H1 (cell line): Measurements from ENCODE around the gene KLF2. TPM values are rescaled to one million over a fixed set of nuclear protein-coding genes. Genes with fewer than 3 reads are reported as not detected.

Experiments
- CTCF ChIA-PET: fragments of 300-600 bp; sonication (Branson Sonifier 250); formaldehyde crosslinking; loops from one replicate; lab custom pipeline; 2021; ENCODE audit not compliant: partially characterized antibody; lab: Charles Lee
- POLR2A ChIA-PET: fragments of 300-600 bp; sonication (Branson Sonifier 250); formaldehyde crosslinking; loops from one replicate; lab custom pipeline; 2021; ENCODE audit warnings: inconsistent platforms; ENCODE audit not compliant: partially characterized antibody; lab: Charles Lee
- DNase-seq, 2 experiments: peaks; one replicate each; pipeline versions ENCODE4 v3.0.0 to v3.0.0-alpha.2; 2010 to 2022; ENCODE audit warnings: low spot score in 2 of 2, low read depth in 1 of 2, mixed read lengths in 1 of 2
- FAIRE-seq: peaks from 2 replicates; lab custom pipeline; 2011; peaks lifted over from hg19 to GRCh38; lab: Jason Lieb, UNC
- H2AFZ ChIP-seq: 2 replicates; pipeline ENCODE4 v1.8.1; 2012; ENCODE audit warnings: low read length, inconsistent platforms
- H2AK5ac ChIP-seq: 2 replicates; pipeline ENCODE4 v1.6.1; 2013; ENCODE audit warnings: low read depth, low read length
- H2BK120ac ChIP-seq: replicated peaks from 2 replicates; pipeline ENCODE3; 2013; ENCODE audit warnings: low read depth, low read length, inconsistent platforms
- H2BK12ac ChIP-seq: 2 replicates; pipeline ENCODE4 v1.6.1; 2013; ENCODE audit warnings: low read depth, low read length
- H2BK15ac ChIP-seq: 2 replicates; pipeline ENCODE4 v1.6.1; 2013; ENCODE audit warnings: low read length
- H2BK20ac ChIP-seq: 2 replicates; pipeline ENCODE4 v1.6.1; 2013; ENCODE audit warnings: low read length
- H2BK5ac ChIP-seq: 2 replicates; pipeline ENCODE4 v1.6.1; 2013; ENCODE audit warnings: low read depth, low read length
- H3K14ac ChIP-seq: 2 replicates; pipeline ENCODE4 v1.6.1; 2013; ENCODE audit warnings: inconsistent platforms; ENCODE audit not compliant: insufficient read length
- H3K18ac ChIP-seq: 2 replicates; pipeline ENCODE4 v1.6.1; 2013; ENCODE audit warnings: low read length; ENCODE audit errors: extremely low read depth
- H3K23ac ChIP-seq: 2 replicates; pipeline ENCODE4 v1.6.1; 2013; ENCODE audit warnings: inconsistent platforms; ENCODE audit not compliant: insufficient read length
- H3K23me2 ChIP-seq: 2 replicates; pipeline ENCODE4 v1.6.1; 2013; ENCODE audit warnings: low read depth, low read length
- H3K27ac ChIP-seq: 2 replicates; pipeline ENCODE4 v1.6.1; 2011; ENCODE audit warnings: low read depth, low read length, inconsistent platforms
- H3K27me3 ChIP-seq, 4 experiments: replicated peaks in 1 of 4; 1 replicate in 1 of 4; 2 replicates in 3 of 4; pipeline versions ENCODE4 v1.6.1 to v1.8.1; 2011 to 2013; ENCODE audit warnings: low read length in 3 of 4, mild to moderate bottlenecking in 3 of 4, inconsistent platforms in 2 of 4, mixed read lengths in 2 of 4, moderate library complexity in 1 of 4; ENCODE audit not compliant: control insufficient read depth in 3 of 4, insufficient read depth in 3 of 4; ENCODE audit errors: extremely low read depth in 1 of 4
- H3K36me3 ChIP-seq, 4 experiments: 2 replicates each; pipeline versions ENCODE4 v1.6.1 to v1.8.1; 2011 to 2013; ENCODE audit warnings: mild to moderate bottlenecking in 4 of 4, low read length in 3 of 4, moderate library complexity in 2 of 4, control low read depth in 1 of 4, inconsistent platforms in 1 of 4; ENCODE audit not compliant: insufficient read depth in 4 of 4, control insufficient read depth in 2 of 4
- H3K4ac ChIP-seq: replicated peaks from 2 replicates; pipeline ENCODE3; 2013; ENCODE audit warnings: low read length, low read depth, mixed read lengths, inconsistent platforms; ENCODE audit not compliant: insufficient read length
- H3K4me1 ChIP-seq, 4 experiments: replicated peaks in 1 of 4; 1 replicate in 1 of 4; 2 replicates in 3 of 4; pipeline versions ENCODE4 v1.6.1 to v1.8.1; 2011 to 2013; ENCODE audit warnings: low read length in 3 of 4, inconsistent platforms in 2 of 4, mixed read lengths in 1 of 4; ENCODE audit not compliant: insufficient read depth in 4 of 4, control insufficient read depth in 3 of 4
- H3K4me2 ChIP-seq, 2 experiments: 2 replicates each; pipeline versions ENCODE4 v1.6.1 to v1.8.1; 2011 to 2013; ENCODE audit warnings: low read depth in 2 of 2, low read length in 2 of 2, control low read depth in 1 of 2, inconsistent platforms in 1 of 2, mild to moderate bottlenecking in 1 of 2; ENCODE audit not compliant: insufficient read depth in 1 of 2
- H3K4me3 ChIP-seq, 4 experiments: fragments of 200-600, 300-600 bp in 1 of 4; sonication (generic), shearing (Covaris generic), sonication (Bioruptor Twin) in 1 of 4; 2 replicates each; pipeline versions ENCODE4 v1.5.1 to v1.8.1; 2011 to 2016; ENCODE audit warnings: low read length in 4 of 4, low read depth in 3 of 4, control low read depth in 2 of 4, inconsistent platforms in 2 of 4, mild to moderate bottlenecking in 2 of 4, mixed read lengths in 1 of 4, moderate library complexity in 1 of 4; ENCODE audit not compliant: insufficient read depth in 2 of 4; ENCODE audit errors: extremely low read depth in 1 of 4
- H3K56ac ChIP-seq: replicated peaks from 2 replicates; pipeline ENCODE3; 2013; ENCODE audit warnings: low read depth, mild to moderate bottlenecking, mixed read lengths, low read length, inconsistent platforms; ENCODE audit not compliant: insufficient read length
- H3K79me1 ChIP-seq: 2 replicates; pipeline ENCODE4 v1.6.1; 2013; ENCODE audit warnings: low read depth, low read length, control low read depth
- H3K79me2 ChIP-seq, 2 experiments: 2 replicates each; pipeline versions ENCODE4 v1.6.1 to v1.8.1; 2012 to 2013; ENCODE audit warnings: low read length in 2 of 2, mild to moderate bottlenecking in 2 of 2, inconsistent platforms in 1 of 2; ENCODE audit not compliant: insufficient read depth in 2 of 2, control insufficient read depth in 1 of 2
- H3K9ac ChIP-seq, 4 experiments: replicated peaks in 1 of 4; 1 replicate in 1 of 4; 2 replicates in 3 of 4; pipeline versions ENCODE4 v1.6.1 to v1.8.1; 2011 to 2013; ENCODE audit warnings: low read depth in 3 of 4, low read length in 3 of 4, control low read depth in 2 of 4, mild to moderate bottlenecking in 2 of 4, moderate library complexity in 2 of 4, inconsistent platforms in 1 of 4; ENCODE audit errors: extremely low read depth in 1 of 4
- H3K9me3 ChIP-seq, 2 experiments: 2 replicates each; pipeline versions ENCODE4 v1.6.1 to v1.8.1; 2012 to 2013; ENCODE audit warnings: mild to moderate bottlenecking in 2 of 2, moderate library complexity in 2 of 2, control low read depth in 1 of 2, inconsistent platforms in 1 of 2, low read depth in 1 of 2, low read length in 1 of 2, mixed read lengths in 1 of 2; ENCODE audit not compliant: insufficient read depth in 2 of 2
- H4K20me1 ChIP-seq, 2 experiments: replicated peaks in 1 of 2; 2 replicates each; pipeline versions ENCODE3 to v1.8.1; 2011 to 2013; ENCODE audit warnings: inconsistent platforms in 2 of 2, low read length in 2 of 2, mild to moderate bottlenecking in 1 of 2; ENCODE audit not compliant: insufficient read depth in 2 of 2, control insufficient read depth in 1 of 2
- H4K5ac ChIP-seq: 2 replicates; pipeline ENCODE4 v1.6.1; 2013; ENCODE audit warnings: low read length, low read depth, mixed read lengths, inconsistent platforms; ENCODE audit not compliant: insufficient read length
- H4K8ac ChIP-seq: 2 replicates; pipeline ENCODE4 v1.8.0; 2013; ENCODE audit warnings: mild to moderate bottlenecking, moderate library complexity, low read length, inconsistent platforms; ENCODE audit not compliant: insufficient read depth; ENCODE audit errors: extremely low read depth
- H4K91ac ChIP-seq: replicated peaks from 2 replicates; pipeline ENCODE3; 2013; ENCODE audit warnings: low read length, mixed read lengths, inconsistent platforms; ENCODE audit not compliant: insufficient read length
- BRCA1 ChIP-seq: IDR thresholded peaks from 2 replicates; pipeline ENCODE4 v1.6.1; 2012; ENCODE audit warnings: low read depth, low read length, improper control_type of control experiment
- CREB1 ChIP-seq: IDR thresholded peaks from 2 replicates; pipeline ENCODE4 v1.6.1; 2012; ENCODE audit warnings: inconsistent platforms
- KDM4A ChIP-seq: IDR thresholded peaks from one replicate; pipeline ENCODE4 v1.7.1; 2012; ENCODE audit warnings: low read depth, mild to moderate bottlenecking, moderate library complexity, low read length, inconsistent platforms; ENCODE audit not compliant: severe bottlenecking
- PHF8 ChIP-seq: fragments of 200-600 bp; sonication (generic); conservative IDR thresholded peaks from 2 replicates; pipeline ENCODE4 v1.7.1; 2012; ENCODE audit warnings: low read depth, mild to moderate bottlenecking, inconsistent platforms, low read length, moderate library complexity
- POLR2A ChIP-seq, 2 experiments: IDR thresholded peaks; 1 replicate in 1 of 2; 2 replicates in 1 of 2; pipeline ENCODE4 v1.6.1; 2011; ENCODE audit warnings: low read depth in 2 of 2, low read length in 2 of 2, mild to moderate bottlenecking in 2 of 2; ENCODE audit errors: control extremely low read depth in 1 of 2
- SP1 ChIP-seq: IDR thresholded peaks from 2 replicates; pipeline ENCODE4 v1.6.1; 2011; ENCODE audit warnings: low read depth, low read length
- TAF7 ChIP-seq: optimal IDR thresholded peaks from 2 replicates; pipeline ENCODE3; 2011; ENCODE audit warnings: low read depth, mild to moderate bottlenecking, inconsistent platforms, low read length, moderate library complexity, borderline replicate concordance
- WGBS, 2 experiments: shearing (Covaris generic) in 1 of 2; methylation state at CpG; one replicate each; pipeline versions ENCODE4 v1.1.6 to v1.1.7; 2013 to 2015; ENCODE audit warnings: low lambda C conversion rate in 2 of 2, mixed read lengths in 2 of 2, inconsistent platforms in 1 of 2, low coverage in 1 of 2, missing lambda C conversion rate in 1 of 2; ENCODE audit not compliant: insufficient replicate concordance in 2 of 2, insufficient coverage in 1 of 2, insufficient read length in 1 of 2; ENCODE audit errors: extremely low coverage in 1 of 2, missing lambda C conversion rate in 1 of 2; 5-methylcytosine and 5-hydroxymethylcytosine counted together
- polyA plus RNA-seq, 7 experiments: library from polyadenylated mRNA; depleted of rRNA in 3 of 7; stranded (reverse) in 5 of 7; unstranded in 2 of 7; fragments of >200 nt in 5 of 7; fragments of 200-250 nt in 2 of 7; gene quantifications; 1 replicate in 5 of 7; 2 replicates in 1 of 7; 4 replicates in 1 of 7; pipeline versions ENCODE4 v1.2.1 to v1.2.3, GENCODE V29; 2011 to 2013; ENCODE audit warnings: missing spikeins in 2 of 7, mixed read lengths in 2 of 7
- total RNA-seq: library from RNA; stranded (reverse); fragmentation: NEBNext Ultra II Directional; extraction: Animal tissue kit (Norgen Biotek cat#: 25700); gene quantifications from 2 replicates; pipeline ENCODE4 v1.2.1, GENCODE V29; 2021
- TF ChIP-seq, protein P1 (sequence below): IDR thresholded peaks from 2 replicates; pipeline ENCODE4 v1.6.1; 2012; ENCODE audit warnings: inconsistent platforms
- TF ChIP-seq, protein P2 (sequence below): IDR thresholded peaks from 2 replicates; pipeline ENCODE4 v1.6.1; 2012; ENCODE audit warnings: low read length, inconsistent platforms

The KLF2 gene
- total and polyA plus RNA-seq, 2 of the 8 experiments (the other 6 are each of a cell fraction or from before 2014, with no cell fraction given): 0.19 to 0.33 TPM

DNA sequence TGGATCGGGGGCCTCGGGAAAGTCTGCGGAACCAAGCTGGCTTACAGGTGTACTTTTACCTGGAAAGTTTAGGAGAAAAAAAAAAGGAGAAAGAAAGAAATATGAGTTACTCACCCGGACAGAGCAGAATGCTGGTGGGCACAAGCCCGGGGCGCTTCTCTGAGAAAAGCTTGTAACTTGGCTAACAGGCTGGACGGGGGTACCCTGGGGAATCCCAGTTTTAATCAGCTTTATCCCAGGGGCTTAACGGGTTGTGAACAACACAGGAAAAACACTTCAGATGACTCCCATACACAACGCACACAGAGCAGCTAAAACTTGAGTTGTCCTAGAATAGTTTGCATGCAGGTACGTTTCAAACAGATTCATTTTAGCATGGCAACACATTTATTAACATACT is 37.3 kb downstream of the KLF2 start:
- Histone ChIP-seq H3K4me2 (no peak overlapping the region), H3K9me3 (no peaks in the 10 kb centered on the region), H3K27ac (no peak overlapping the region), H4K20me1 (peaks cover 1% of the 10 kb centered on the region in 2 experiments), H3K36me3 (no peaks in the 10 kb centered on the region; a peak in 2 of 8 replicates), H4K5ac (no peak overlapping the region), H3K79me1 (no peaks in the 10 kb centered on the region), H2BK120ac (no peak overlapping the region), H4K8ac (no peak overlapping the region), H3K56ac (no peak overlapping the region), H4K91ac (no peak overlapping the region), H2AK5ac (no peak overlapping the region), H3K18ac (no peak overlapping the region), H2BK12ac (no peak overlapping the region), H3K14ac (no peak overlapping the region), H2BK5ac (no peak overlapping the region), H3K4ac (no peak overlapping the region), H3K23ac (no peak overlapping the region), H3K79me2 (no peaks in the 10 kb centered on the region), H2BK20ac (no peak overlapping the region), H3K23me2 (no peaks in the 10 kb centered on the region), H3K27me3 (no peaks in the 10 kb centered on the region), H2AFZ (no peak overlapping the region), H3K4me3 (no peak overlapping the region), H3K9ac (no peak overlapping the region), H2BK15ac (no peak overlapping the region), H3K4me1 (peaks cover 0 to 6% (median 0%) of the 10 kb centered on the region in 4 experiments; a peak in 3 of 7 replicates)
- FAIRE-seq: no peak
- POLR2A ChIA-PET: interaction anchor here (1.2 kb wide), 1 partner anchor 28 kb away, joined by 4 read pairs; no protein-coding TSS in a partner anchor
- DNase-seq: no peak
- CTCF ChIA-PET: interaction anchor here (1.3 to 2.7 kb wide), 5 partner anchors 15 to 115 kb away, joined by 4 to 20 read pairs (median 6); no protein-coding TSS in a partner anchor
- WGBS, 2 experiments: 92% methylated on average over 10 of the region's 10 CpGs; no CpG with 5 or more reads in 1 of the 2 experiments
- TF ChIP-seq BRCA1 (no peak), SP1 (no peak), PHF8 (no peak), KDM4A (no peak), TAF7 (no peak), POLR2A (IDR thresholded peaks at IDR 0.05; ENCODE audit: control extremely low read depth in 1 of 2, low read depth in 2 of 2, low read length in 2 of 2) (no peak), CREB1 (no peak)
- TF ChIP-seq, protein P1, sequence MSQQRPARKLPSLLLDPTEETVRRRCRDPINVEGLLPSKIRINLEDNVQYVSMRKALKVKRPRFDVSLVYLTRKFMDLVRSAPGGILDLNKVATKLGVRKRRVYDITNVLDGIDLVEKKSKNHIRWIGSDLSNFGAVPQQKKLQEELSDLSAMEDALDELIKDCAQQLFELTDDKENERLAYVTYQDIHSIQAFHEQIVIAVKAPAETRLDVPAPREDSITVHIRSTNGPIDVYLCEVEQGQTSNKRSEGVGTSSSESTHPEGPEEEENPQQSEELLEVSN: no peak
- TF ChIP-seq, protein P2, sequence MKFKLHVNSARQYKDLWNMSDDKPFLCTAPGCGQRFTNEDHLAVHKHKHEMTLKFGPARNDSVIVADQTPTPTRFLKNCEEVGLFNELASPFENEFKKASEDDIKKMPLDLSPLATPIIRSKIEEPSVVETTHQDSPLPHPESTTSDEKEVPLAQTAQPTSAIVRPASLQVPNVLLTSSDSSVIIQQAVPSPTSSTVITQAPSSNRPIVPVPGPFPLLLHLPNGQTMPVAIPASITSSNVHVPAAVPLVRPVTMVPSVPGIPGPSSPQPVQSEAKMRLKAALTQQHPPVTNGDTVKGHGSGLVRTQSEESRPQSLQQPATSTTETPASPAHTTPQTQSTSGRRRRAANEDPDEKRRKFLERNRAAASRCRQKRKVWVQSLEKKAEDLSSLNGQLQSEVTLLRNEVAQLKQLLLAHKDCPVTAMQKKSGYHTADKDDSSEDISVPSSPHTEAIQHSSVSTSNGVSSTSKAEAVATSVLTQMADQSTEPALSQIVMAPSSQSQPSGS: no peak
